ENCODE measurements around the gene POLN. TPM values are rescaled to one million over a fixed set of nuclear protein-coding genes. Genes with fewer than 3 reads are reported as not detected.
A peak's percentile ranks its signal among the peaks of the same experiment; 100 is the strongest.

The POLN gene
- total and polyA plus RNA-seq, 11 donors: 0.38 to 4.5 (median 1.9) TPM

- Histone ChIP-seq H3K27ac (no peak overlapping the region), H3K9me3 (no peaks in the 10 kb centered on the region), H3K4me1 (peaks cover 0 to 42% (median 32%) of the 10 kb centered on the region in 12 donors), H3K36me3 (peaks cover 0 to 84% (median 76%) of the 10 kb centered on the region in 9 donors), H3K27me3 (no peaks in the 10 kb centered on the region), H3K4me3 (no peak overlapping the region)
- intact Hi-C loops (cut with DNase I): loop anchor here in 2 of 10 donors (10.0 kb wide), 1 partner anchor 163 kb away; the partner anchor contains the start of genes CFAP99 (in 2 of the 2) and ZFYVE28 (in 2 of the 2)
- ATAC-seq (no peak), DNase-seq (peak in 3 of 5 donors; percentile 6 to 46 (median 24))
- WGBS, 4 donors: 93 to 96% (median 95%) methylated on average over 13 to 16 of the region's 16 CpGs
- TF ChIP-seq CTCF (IDR thresholded peaks at IDR 0.05) (no peak), POLR2A (IDR thresholded peaks at IDR 0.05) (no peak)
Observed at GRCh38 chr4:2251795-2252529, 10.0 kb upstream of the POLN start.

- ATAC-seq (no peak), DNase-seq (peak in 3 of 5 donors; percentile 14 to 59 (median 24))
- Histone ChIP-seq H3K4me1 (peaks cover 0 to 35% (median 24%) of the 10 kb centered on the region in 12 donors), H3K9me3 (no peaks in the 10 kb centered on the region), H3K27ac (no peak overlapping the region), H3K4me3 (no peak overlapping the region), H3K36me3 (peaks cover 0 to 86% (median 77%) of the 10 kb centered on the region in 9 donors), H3K27me3 (no peaks in the 10 kb centered on the region)
- TF ChIP-seq POLR2A (IDR thresholded peaks at IDR 0.05) (no peak), CTCF (IDR thresholded peaks at IDR 0.05) (no peak)
- intact Hi-C loops (cut with DNase I): loop anchor here in 2 of 10 donors (10.0 kb wide), 1 partner anchor 164 kb away; the partner anchor contains the start of genes CFAP99 (in 2 of the 2) and ZFYVE28 (in 2 of the 2)
- 90 to 100% (median 93%) methylated on average over 8 to 25 of the region's 25 CpGs for WGBS, 4 donors
Observed at GRCh38 chr4:2251073-2251794, 9.3 kb upstream of the POLN start.

- no peaks in the 10 kb centered on the region for H3K27me3 ChIP-seq
- H3K4me1 ChIP-seq: peaks cover under 1 to 35% (median 20%) of the 10 kb centered on the region in 12 donors
- H3K9me3 ChIP-seq: no peaks in the 10 kb centered on the region
- no peak for ATAC-seq
- H3K36me3 ChIP-seq: peaks cover 0 to 86% (median 76%) of the 10 kb centered on the region in 9 donors
- no peak overlapping the region for H3K27ac ChIP-seq
- intact Hi-C loops (cut with DNase I): loop anchor here in 2 of 10 donors (10.0 kb wide), 1 partner anchor 164 kb away; the partner anchor contains the start of genes CFAP99 (in 2 of the 2) and ZFYVE28 (in 2 of the 2)
- WGBS, 4 donors: 92 to 97% (median 93%) methylated on average over 10 to 30 of the region's 30 CpGs
- H3K4me3 ChIP-seq: no peak overlapping the region
- TF ChIP-seq CTCF (IDR thresholded peaks at IDR 0.05) (no peak), POLR2A (IDR thresholded peaks at IDR 0.05) (no peak)
- DNase-seq: peak in 1 of 5 donors; percentile 57
Observed at GRCh38 chr4:2250357-2251072, 8.6 kb upstream of the POLN start.
